Measurements from ENCODE around the gene ASCC3.

ASCC3 gene

DNA sequence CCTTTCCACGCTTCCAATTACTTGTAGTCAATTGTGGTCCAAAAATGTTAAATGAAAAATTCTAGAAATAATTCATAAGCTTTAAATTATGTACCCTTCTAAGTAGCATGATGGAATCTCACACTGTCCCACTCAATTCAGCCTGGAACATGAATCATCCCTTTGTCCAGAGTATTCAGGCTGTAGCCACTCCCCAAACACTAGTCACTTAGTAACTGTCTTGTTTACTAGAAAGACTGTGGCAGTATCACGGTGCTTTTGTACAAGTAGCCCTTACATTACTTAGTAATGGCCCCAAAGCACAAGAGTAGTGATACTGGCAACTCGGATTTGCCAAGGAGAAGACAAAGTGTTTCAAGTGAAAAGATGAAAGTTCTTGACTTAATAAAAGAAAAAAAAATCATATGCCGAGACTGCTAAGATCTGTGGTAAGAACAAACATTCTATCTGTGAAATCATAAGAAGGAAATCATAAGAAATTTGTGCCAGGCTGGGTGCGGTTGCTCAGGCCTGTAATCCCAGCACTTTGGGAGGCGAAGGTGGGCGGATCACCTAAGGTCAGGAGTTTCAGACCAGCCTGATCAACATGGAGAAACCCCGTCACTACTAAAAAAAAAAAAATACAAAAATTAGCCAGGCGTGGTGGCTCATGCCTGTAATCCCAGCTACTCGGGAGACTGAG lies 247.9 kb downstream of the ASCC3 start:
- no peak for DNase-seq

DNA sequence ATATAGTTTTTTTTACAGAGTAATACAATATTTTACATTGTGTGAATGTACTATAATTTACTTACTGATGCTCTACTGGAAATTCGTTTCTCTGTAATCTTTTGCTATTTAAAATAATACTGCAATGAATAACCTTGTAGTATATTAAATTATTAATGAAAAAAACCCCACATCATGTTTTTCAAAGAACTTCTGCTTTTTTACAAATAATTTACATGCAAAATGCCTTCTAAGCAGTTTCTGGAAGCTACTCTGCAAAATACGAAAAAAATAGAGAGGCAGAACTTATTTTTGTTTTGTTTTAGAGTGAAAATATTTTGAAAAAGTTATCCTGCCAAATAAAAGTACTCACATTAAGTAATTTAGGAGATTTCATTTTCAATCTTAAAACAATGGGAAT lies 250.6 kb downstream of the ASCC3 start:
- no peak for DNase-seq

DNA sequence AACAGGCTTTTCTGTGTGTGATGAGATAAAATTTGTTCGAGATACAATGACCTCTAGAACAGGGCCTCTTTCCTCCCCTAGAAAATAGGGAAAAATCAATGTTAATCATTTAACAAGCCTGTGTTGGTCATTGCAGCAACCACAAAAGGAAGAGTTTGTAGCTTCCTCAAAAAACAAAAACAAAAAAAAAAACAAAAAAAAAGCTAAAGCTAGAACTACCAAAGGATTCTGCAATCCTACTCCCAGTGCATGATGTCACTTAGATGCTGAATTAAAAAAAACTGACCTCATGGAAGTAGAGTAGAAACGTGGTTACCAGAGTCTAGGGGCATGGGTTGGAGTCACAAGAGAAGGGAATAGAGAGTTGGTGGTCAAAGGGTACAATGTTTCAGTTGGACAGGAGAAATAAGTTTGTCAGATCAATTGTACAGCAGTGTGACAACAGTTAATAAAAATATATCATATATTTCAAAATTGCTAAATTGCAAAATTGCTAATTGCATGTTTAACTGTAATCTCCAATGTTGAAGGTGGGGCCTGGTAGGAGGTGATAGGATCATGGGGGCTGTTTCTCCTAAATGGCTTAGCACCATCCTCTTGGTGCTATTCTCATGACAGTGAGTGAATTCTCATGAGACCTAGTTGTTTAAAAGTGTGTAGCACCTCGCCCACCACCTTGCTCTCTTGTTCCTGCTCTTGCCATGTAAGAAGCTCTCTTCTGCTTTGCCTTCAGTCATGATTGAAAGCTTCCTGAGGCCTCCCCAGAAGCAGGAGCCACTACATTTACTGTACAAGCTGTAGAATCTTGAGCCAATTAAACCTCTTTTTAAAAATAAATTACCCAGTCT lies 253.0 kb downstream of the ASCC3 start:
- no peak for DNase-seq

DNA sequence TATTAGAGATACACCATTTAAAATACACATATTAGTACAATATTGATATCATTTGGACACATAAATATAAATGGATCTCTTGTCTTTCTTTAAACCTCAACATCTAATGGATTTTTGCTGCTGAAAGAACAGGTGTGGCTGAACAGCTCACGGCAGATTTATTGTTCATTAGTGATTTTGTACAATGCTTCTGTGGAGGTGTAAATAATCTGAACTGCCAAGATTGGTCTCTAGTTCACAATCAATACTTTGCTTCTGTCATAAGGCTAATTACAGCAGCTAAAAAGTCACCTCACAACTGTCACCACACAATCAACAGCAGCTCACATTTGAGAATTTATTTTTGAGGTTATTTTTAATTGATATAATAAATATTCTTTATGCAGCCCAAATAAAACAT lies 254.4 kb downstream of the ASCC3 start:
- peak; percentile 76 for DNase-seq

DNA sequence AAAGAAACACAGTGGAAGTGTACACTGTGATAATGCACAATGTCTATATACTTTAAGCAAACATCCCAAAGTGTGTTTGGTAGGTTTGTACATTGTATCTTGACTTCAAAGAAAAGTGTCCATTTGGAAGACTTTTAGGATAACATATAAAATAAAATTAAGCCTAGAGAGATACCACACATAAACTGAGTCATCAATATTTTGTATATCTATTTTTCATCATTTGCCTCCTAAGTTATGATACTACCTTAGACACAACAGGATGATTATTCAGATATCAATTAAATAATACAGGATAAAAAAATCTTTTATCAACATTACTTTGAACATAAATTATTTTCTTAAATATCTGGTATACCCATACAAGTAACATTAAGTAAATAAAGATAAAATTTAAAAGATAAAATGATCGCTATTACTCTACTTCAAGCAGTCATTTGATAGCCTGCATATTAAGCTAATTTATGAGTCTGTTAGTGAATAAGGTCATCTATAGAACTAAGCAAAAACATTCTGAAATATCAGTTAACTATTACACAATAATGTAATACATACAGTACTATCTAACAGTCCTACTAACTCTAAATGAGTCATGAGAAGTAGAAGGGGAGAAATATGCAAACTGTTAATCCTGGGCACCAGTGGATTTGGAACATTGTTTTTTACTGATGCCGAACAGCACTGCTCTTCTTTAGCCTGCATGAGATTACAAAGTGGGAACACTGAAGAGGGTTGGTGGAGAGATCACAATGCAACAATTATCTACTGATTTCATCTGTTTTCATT lies 258.0 kb downstream of the ASCC3 start:
- no peak for DNase-seq

DNA sequence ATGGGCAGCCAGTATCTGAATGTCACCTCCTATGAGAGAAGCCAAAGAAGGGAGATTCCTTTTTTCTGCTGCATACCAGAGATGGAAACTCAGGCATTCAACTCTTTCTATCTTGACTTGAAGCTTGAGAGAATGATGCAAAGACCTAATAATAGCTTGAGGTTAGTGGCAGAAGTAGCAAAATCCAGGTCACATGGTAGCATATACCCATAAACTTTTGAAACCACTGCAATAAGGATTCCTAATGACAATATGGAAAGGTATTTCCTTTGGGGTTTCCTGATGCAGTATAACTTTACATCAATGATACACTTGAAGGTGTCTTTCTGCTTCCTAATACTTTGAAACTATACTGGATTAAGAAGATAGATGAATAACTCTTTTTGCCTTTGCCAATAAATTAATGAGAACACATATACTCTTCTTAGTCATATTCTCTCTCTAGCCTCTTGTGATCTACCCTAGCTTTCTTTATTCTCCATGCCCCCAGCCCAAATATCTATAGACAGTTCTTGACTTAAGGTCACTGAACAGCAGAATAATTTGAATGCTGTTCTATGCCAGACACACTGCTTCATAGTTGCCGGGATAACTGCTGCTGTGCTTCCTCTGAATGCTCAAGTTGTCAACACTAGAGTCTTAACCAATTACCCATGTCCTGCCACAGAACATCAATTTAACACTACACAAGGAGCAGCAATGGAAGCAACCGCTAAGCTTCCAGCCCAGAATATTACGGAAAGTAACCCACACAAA lies 260.9 kb downstream of the ASCC3 start:
- no peak for DNase-seq

DNA sequence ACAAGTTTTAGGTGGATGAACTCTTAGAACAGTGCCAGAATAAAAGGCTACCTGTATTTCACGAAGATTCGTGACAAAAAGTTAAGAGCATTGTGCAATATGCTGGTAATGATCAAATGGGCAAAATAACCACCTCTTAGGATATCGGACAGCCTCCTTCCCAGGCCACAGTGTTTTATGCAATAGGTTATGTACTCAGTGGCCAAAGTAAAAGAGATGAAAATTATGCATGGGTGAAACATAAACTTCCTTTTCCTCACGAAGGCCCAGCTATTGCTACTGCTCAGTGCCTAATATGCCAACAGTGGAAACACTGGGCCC lies 262.8 kb downstream of the ASCC3 start:
- no peak for DNase-seq

DNA sequence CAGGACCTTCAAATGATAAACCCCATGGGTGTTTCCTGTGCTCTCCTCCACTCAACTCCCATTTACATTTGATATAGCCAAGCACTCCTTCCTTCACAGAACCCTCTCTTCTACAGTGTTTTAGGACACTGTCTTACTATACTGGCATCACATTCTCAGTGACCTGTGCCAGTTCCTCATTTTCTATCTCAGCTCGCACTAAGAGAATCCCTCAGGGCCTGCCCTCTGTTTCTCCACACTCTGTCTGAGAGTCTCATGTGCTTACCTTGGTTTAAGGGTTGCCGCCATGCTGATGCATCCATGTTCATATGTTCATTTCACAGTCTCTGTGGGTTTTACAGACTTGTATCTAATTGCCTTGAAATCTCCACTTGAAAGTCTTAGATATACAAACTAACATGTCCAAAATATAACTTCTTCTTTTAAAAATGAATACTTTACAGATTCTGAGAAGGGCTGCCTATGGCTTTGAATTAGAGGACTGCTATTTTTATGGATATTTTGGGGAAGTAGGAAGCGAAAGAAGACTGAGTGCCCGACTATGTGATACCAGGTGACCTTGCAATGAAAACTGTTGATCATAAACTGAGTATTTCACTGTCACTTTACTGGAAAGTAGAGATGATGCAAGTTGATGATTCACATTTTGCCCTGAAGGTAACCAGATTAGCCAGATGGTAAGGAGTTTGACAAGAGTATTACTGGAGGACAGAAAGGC lies 263.3 kb downstream of the ASCC3 start:
- no peak for DNase-seq

DNA sequence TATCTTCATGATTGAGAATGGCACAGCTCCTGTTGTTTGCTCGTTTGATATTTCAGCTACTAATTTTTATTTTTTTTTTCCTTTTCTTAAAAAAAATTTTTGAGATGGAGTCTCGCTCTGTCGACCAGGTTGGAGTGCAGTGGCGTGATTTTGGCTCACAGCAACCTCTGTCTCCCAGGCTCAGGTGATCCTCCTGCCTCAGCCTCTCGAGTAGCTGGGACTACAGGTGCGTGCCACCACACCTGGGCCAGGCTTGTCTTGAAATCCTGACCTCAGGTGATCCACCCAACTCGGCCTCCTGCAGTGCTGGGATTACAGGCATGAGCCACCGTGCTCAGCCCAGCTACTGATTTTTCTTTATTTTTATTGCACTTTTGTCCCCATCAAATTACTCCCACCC lies 266.2 kb downstream of the ASCC3 start:
- DNase-seq, result no peak

DNA sequence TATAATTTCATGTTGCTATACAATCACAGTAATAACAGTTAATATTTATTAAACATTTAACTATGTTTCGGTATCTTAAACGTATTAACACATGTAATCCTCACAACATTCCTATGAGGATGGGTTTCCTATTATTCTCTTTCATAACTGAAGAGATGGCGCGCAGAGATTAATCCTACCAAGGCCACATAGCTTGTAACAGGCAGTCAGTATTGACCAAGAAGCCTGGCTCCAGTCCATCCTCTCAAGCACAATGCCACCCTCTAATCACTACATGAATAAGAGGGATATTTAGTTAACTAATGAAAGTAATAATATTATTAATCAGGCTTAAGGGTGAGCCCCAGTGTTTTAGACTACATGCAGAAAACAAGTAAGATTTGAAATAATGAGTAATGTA lies 266.7 kb downstream of the ASCC3 start:
- no peak for DNase-seq

DNA sequence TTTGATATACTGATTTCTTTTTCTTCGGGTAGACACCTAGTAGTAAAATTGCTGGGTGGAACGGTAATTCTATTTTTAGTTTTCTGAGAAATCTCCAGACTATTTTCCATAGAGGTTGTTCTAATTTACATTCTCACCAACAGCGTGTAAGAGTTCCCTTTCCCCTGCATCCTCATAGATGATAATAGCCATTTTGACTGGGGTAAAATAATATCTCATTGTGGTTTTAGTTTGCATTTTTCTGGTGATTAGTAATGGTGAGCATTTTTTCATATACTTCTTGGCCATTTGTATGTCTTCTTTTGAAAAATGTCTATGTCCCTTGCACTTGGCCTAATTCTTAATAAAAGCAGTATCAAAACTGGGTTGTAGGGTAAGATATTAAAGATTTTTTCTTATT lies 267.5 kb downstream of the ASCC3 start:
- no peak for DNase-seq

DNA sequence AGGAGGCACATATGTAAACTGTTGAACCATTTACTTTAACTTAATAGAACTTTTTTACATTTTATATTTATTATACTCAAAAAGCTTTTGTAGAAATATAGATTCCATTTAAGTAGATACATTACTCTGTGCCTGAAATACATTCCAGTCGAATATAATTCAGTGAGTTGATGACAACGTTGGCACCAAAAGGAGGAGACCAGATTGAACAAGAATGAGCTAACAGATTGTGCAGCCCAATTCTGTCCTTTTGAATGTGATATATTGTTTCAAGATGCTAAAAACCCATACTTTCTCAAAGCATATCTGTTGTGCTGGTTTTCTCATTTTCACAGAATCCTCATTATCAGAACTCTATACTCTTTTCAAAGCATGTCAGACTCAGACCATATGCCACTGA lies 269.0 kb downstream of the ASCC3 start:
- DNase-seq, result no peak

DNA sequence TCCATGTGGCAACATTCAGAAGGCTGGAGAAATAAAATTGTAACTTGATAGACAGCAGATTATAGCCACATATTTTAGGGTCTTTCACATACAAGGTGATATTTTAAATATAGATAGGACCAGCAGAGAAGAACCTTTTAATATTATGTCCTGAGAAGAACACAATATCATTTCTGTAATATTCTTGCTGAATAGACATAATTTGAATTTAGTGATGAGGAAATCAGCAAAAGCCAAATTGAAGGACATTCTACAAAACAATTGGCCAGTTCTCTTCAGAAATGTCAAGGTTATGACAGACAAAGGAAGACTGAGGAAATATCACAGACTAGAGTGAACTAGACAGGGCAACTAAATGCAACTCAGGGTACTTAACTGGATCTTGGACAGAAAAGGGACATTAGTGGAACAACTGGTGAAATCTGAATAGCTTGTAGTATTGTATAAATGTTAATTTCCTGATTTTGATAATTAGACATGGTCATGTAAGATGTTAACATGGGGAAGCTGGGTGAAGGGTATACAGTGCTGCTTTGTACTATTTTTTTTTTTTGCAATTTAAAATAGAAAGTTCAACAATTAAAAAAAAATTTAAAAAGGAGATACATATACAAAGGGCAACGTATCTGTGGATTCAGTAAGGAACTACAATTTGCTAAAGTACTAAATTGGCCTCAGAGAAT lies 281.9 kb downstream of the ASCC3 start:
- no peak for DNase-seq

DNA sequence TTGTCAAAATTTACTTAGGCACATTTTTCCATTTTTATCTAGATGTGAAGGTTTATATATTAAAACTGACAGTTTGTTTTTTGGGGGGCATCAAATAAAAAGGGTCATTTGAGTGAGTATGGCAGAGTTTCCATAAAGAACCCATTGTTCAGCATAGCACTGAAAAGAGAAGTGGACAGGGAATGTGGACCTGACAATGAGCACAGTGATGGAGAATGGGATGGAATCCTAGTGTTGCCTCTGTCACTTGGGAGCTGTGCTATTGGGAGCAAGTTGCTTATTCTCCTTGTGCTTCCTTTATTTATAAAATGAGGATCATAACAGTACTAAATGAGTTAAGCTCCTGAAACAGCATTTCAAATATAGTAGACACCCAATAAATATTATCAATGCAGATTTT lies 285.7 kb downstream of the ASCC3 start:
- DNase-seq, result no peak

DNA sequence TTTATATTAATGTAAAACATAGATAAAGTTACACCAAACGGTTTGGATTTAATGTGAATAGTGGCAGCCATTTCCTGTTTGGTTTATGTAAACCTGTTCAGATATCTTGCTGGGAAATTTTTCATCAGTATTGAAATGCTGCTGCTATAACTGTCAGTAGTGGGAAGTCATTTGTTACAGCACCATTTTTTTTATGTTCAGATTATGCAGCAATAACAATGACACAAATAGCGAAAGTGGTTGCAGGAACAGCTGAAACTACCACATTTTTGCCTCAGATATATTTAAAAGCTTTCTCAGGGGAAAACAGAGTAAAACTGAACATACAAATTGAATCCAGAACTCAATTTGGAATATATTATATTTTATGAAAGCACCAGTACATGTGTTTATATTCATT lies 287.6 kb downstream of the ASCC3 start:
- no peak for DNase-seq

DNA sequence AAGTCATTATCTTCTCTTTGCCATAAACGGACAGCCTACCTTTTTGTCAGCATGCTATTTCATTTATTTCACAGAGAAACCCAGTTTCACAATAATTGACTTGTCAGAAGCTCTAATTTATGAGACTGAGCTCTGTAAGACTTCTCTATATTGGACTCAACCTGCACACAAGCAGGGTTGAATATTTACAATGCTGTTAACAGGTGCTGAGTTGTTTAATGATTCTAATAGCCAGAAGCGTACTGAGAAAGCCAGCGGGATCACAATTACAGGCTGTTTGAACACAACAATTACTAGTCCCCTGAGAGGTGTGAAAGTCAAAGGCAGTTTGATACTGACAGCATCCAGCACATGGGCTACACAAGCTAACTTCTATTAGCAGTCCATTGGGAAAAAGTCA lies 288.2 kb downstream of the ASCC3 start:
- DNase-seq, result peak; percentile 100

DNA sequence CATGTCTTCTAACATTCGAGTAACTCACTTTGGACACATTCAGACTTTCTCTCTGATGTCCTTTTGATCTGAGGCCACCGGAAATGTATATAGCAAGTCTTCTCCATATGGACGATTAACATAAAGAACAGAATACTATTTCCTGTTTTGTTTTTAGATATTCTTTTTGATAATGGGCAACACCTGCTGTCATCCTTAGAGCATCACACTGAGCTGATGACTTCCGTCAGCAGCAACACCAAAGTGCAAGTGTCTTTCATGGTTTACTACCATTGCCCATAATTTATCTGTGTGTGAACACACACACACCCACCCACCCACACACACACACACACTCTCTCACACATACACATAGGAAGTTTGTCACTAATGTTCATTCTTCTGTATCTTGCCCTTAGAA lies 303.7 kb downstream of the ASCC3 start:
- no peak for DNase-seq

DNA sequence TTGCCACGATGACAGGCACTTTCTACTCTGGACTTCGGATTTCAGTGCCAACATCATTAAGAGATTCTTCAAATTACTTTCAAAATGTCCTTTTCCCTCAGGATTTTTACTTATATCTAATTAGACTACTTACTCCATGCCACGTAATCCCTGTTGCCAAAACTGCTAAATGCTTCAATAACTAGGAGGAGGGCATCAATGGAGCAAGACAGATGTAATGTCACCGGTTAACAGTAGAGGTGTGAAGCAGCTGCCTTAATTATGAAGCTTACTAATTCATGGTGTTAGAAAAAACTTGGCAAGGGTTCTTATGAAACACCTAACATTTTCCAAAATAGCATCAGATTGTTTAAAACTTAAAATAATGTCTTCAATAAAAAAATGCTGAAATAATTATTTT lies 305.2 kb downstream of the ASCC3 start:
- no peak for DNase-seq

DNA sequence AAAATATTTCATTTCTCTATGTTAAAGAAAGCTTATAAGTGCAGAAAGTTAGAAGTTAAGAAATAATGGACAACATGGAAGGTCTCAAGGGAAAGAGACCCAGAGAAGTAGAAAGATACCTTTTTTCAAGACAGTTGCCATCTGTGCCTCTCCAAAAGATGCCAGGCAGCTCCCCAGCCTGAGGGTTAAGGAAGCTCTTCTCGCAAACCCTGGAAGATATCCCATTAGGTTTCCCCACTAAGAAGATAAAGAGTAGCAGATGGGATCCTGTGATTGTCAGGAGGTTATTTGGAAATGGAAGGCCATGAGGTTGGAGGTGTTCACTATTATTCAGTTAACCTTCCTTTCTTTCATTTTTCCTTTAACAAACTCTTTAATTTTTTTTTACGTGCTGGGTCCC lies 306.3 kb downstream of the ASCC3 start:
- DNase-seq, result no peak

DNA sequence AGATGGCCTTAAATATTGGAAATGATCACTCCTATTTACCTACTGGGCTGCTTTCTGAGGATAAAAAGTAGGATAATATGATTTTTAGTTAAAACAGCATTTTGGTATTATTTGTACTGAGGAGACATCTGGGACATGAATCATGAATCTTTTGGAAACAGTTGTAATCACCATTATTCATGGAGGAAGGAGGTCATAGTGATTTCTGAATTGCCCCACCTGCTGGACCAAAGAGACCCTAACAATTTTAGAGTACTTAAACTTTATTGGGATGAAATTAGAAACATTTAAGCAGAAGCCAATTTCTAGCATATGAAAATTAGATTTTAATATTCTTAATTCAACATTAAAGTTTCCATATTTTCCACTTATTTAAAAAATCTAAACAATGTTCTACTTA lies 308.0 kb downstream of the ASCC3 start:
- DNase-seq, result no peak

DNA sequence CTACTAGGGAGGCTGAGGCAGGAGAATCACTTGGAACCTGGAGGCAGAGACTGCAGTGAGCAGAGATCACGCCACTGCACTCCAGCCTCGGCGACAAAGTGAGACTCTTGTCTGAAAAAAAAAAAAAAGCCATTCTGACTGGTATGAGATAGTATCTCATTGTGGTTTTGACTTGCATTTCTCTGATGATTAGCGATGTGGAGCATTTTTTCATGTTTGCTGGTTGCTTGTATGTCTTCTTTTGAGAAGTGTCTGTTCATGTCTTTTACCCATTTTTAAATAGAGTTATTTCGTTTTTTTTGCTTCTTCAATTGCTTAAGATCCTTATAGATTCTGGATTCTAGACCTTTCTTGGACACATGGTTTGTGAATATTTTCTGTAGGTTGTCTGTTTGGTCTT lies 312.9 kb downstream of the ASCC3 start:
- no peak for DNase-seq

DNA sequence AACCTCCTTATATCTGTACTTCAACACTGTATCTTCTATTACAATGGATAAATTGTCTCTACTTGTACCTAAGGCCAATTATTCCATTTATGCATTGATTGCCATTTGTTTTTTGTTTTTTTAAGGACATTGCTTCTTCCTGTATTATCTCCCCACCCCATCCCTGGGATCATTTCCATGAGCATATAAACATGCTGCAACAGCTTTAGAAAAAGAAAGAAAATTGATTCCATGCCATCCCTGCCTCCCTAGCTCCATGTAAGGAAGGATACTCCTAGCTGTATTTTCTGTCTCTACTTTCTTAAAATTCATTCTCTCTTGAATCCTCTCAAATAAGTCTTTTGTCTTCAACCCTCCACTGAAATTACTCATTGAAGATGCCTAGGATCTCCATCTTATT lies 314.6 kb downstream of the ASCC3 start:
- no peak for DNase-seq
